RWPE2 (cell line): ENCODE results near the gene SYNE1.

Experiments used
- ATAC-seq: fragments of 200-7000 bp; cut with Tn5 transposase; 3 replicates; pipeline ENCODE4 v1.9.1; 2021; ENCODE audit warnings: low read depth
- DNase-seq: peaks from one replicate; pipeline ENCODE4 v3.0.0-alpha.2; 2020; ENCODE audit warnings: low spot score
- H3K27ac ChIP-seq: fragments of 450-650 bp; 2 replicates; pipeline ENCODE4 v1.5.1; 2017; ENCODE audit warnings: mild to moderate bottlenecking; ENCODE audit not compliant: poor library complexity, severe bottlenecking
- H3K27me3 ChIP-seq: fragments of 250-450 bp; sonication (Bioruptor Pico); 2 replicates; pipeline ENCODE4 v1.5.1; 2021; ENCODE audit warnings: mild to moderate bottlenecking, moderate library complexity; ENCODE audit not compliant: insufficient read depth, poor library complexity, severe bottlenecking
- H3K36me3 ChIP-seq: fragments of 250-450 bp; sonication (Bioruptor Pico); 2 replicates; pipeline ENCODE4 v1.5.1; 2020; ENCODE audit warnings: low read depth, mild to moderate bottlenecking, moderate library complexity
- H3K4me1 ChIP-seq: fragments of 250-450 bp; sonication (Bioruptor Pico); 2 replicates; pipeline ENCODE4 v1.5.1; 2021; ENCODE audit warnings: mild to moderate bottlenecking, moderate library complexity; ENCODE audit not compliant: insufficient read depth, poor library complexity, severe bottlenecking
- H3K4me3 ChIP-seq: fragments of 250-450 bp; sonication (Bioruptor Pico); 2 replicates; pipeline ENCODE4 v1.5.1; 2021; ENCODE audit warnings: mild to moderate bottlenecking, moderate library complexity; ENCODE audit not compliant: severe bottlenecking
- H3K9me3 ChIP-seq: fragments of 250-450 bp; sonication (Bioruptor Pico); 2 replicates; pipeline ENCODE4 v1.5.1; 2021; ENCODE audit warnings: mild to moderate bottlenecking, moderate library complexity; ENCODE audit not compliant: severe bottlenecking
- TF ChIP-seq, protein P1 (sequence below): fragments of 450-650 bp; IDR thresholded peaks from one replicate; pipeline ENCODE4 v1.5.1; 2017; ENCODE audit warnings: mild to moderate bottlenecking, moderate library complexity; ENCODE audit not compliant: poor library complexity, severe bottlenecking

Gene SYNE1

DNA sequence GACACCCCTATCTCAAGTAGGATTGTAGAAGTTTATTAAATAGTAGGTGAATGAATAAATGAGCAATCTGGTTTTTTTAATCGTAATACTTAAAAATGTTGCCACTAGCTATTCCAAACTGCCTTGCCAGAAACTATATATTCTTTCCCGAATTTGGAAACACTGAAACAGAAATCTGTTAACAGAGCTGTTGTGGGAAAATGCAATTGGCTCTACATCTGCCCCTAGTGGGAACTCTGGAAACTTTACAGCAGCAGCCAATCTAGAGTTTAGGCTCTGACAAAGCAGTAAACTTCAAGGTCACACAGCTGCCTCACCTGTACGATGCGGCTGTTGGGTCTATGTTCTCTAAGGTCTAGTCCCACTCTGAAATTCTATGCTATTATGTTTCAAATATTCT lies 41.7 kb downstream of the SYNE1 start:
- TF ChIP-seq, protein P1, sequence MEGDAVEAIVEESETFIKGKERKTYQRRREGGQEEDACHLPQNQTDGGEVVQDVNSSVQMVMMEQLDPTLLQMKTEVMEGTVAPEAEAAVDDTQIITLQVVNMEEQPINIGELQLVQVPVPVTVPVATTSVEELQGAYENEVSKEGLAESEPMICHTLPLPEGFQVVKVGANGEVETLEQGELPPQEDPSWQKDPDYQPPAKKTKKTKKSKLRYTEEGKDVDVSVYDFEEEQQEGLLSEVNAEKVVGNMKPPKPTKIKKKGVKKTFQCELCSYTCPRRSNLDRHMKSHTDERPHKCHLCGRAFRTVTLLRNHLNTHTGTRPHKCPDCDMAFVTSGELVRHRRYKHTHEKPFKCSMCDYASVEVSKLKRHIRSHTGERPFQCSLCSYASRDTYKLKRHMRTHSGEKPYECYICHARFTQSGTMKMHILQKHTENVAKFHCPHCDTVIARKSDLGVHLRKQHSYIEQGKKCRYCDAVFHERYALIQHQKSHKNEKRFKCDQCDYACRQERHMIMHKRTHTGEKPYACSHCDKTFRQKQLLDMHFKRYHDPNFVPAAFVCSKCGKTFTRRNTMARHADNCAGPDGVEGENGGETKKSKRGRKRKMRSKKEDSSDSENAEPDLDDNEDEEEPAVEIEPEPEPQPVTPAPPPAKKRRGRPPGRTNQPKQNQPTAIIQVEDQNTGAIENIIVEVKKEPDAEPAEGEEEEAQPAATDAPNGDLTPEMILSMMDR, result peak; percentile 52
- Histone ChIP-seq H3K27ac (no peak overlapping the region), H3K9me3 (no peaks in the 10 kb centered on the region), H3K4me1 (no peaks in the 10 kb centered on the region), H3K36me3 (no peaks in the 10 kb centered on the region), H3K27me3 (no peaks in the 10 kb centered on the region), H3K4me3 (no peak overlapping the region)
- ATAC-seq (0 out of 3 replicates have a peak, but pooled peaks have one; percentile 23), DNase-seq (no peak)

GRCh38 chr6:152594701-152595100 lies 42.5 kb downstream of the SYNE1 start:
- Histone ChIP-seq H3K4me3 (no peak overlapping the region), H3K4me1 (no peaks in the 10 kb centered on the region), H3K36me3 (no peaks in the 10 kb centered on the region), H3K9me3 (no peaks in the 10 kb centered on the region), H3K27ac (no peak overlapping the region), H3K27me3 (no peaks in the 10 kb centered on the region)
- ATAC-seq, result no peak
- DNase-seq, result no peak
- TF ChIP-seq, protein P1, result no peak

DNA sequence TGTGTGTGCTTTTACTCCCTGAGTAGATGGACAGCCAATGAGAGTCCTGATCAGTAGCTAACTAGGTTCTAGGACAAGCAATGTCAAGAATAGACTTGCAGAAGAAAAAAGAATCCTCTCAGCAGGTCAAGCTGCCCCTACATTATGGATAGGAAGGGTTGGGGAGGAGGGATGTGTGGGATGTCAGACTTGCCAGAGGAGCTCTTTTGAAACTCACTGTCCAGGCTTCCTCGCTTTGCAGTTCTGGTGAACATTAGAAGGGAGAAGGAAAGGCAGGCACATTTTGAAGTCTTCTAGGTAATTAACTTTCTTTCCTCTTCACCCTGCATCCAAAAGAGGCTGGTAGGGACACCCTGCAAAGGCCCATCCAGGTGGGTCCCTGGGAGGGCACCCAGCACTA lies 48.7 kb downstream of the SYNE1 start:
- H3K4me1 ChIP-seq, result no peaks in the 10 kb centered on the region
- no peak overlapping the region for H3K27ac ChIP-seq
- TF ChIP-seq, protein P1, result no peak
- H3K27me3 ChIP-seq, result no peaks in the 10 kb centered on the region
- no peak for ATAC-seq
- DNase-seq, result no peak
- H3K36me3 ChIP-seq, result no peaks in the 10 kb centered on the region
- no peak overlapping the region for H3K4me3 ChIP-seq
- no peaks in the 10 kb centered on the region for H3K9me3 ChIP-seq

DNA sequence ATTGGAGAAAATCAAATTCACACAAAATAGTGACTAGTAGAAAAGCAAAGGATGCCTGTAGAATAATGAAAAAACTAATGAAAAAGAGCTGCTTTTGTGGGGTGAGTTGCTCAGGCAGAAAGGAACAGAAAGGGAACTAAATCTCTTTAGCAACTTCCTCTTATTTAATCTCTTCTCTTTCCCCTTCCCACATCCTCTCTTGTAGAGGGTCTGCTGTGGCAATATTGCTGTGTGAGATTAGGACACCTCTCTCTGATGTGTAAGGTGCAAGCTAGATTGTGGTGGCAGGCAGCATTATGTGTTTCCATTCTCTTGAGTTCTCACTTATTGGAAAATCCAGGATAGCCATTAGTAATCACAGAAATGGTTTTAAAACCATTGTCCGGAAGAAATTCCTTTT lies 49.7 kb downstream of the SYNE1 start:
- Histone ChIP-seq H3K9me3 (no peaks in the 10 kb centered on the region), H3K4me3 (no peak overlapping the region), H3K27me3 (no peaks in the 10 kb centered on the region), H3K27ac (no peak overlapping the region), H3K4me1 (no peaks in the 10 kb centered on the region), H3K36me3 (no peaks in the 10 kb centered on the region)
- DNase-seq, result no peak
- ATAC-seq, result no peak
- TF ChIP-seq, protein P1, result no peak

GRCh38 chr6:152585236-152585635 lies 51.9 kb downstream of the SYNE1 start:
- DNase-seq, result no peak
- H3K27ac ChIP-seq, result no peak overlapping the region
- no peaks in the 10 kb centered on the region for H3K9me3 ChIP-seq
- no peak for ATAC-seq
- H3K27me3 ChIP-seq, result no peaks in the 10 kb centered on the region
- no peaks in the 10 kb centered on the region for H3K36me3 ChIP-seq
- H3K4me3 ChIP-seq, result no peak overlapping the region
- H3K4me1 ChIP-seq, result no peaks in the 10 kb centered on the region
- TF ChIP-seq, protein P1, result no peak
